Measurements from ENCODE around the gene FGD1. TPM values are rescaled to one million over a fixed set of nuclear protein-coding genes. Genes with fewer than 3 reads are reported as not detected.
A peak's percentile ranks its signal among the peaks of the same experiment; 100 is the strongest.

FGD1 gene
- polyA plus RNA-seq, 3 donors, result 18.5 to 22.3 (median 22.0) TPM

DNA sequence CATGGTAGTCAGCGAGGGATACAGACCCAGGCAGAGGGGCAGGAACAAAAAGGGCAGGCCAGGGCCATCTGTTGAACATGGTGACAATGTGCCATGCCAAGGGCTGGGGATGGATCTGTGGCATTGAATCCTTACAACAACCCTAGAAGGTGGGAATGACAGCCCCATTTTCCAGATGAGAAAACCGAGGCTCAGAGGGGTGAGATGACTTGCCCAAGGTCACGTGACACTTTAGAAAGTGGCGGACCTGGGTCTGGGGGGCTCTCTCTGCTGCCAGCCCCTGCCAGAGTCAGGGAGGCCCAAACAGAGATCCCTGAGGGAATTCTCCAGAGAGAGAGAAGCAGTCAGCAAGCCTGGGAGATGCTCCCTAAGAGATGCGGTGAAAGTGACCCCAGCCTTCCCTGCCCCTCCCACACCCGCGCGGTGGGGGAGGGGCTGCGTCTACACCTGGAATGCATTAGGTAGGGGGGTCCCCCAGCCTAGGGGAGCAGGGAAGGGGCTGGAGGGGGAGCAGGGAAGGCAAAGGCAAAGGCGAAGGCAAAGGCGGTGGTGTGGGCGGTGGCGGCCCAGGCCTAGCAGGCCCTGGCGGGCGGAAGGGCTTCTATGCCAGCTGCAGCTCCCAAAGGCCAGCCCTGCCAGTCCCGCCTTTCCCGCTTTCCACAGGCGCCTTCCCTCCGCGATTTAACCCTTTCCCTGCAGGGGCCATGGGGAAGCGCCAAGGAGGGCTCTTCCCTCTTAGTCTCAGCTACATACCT is 13.0 kb downstream of the FGD1 start:
- no peak for DNase-seq

DNA sequence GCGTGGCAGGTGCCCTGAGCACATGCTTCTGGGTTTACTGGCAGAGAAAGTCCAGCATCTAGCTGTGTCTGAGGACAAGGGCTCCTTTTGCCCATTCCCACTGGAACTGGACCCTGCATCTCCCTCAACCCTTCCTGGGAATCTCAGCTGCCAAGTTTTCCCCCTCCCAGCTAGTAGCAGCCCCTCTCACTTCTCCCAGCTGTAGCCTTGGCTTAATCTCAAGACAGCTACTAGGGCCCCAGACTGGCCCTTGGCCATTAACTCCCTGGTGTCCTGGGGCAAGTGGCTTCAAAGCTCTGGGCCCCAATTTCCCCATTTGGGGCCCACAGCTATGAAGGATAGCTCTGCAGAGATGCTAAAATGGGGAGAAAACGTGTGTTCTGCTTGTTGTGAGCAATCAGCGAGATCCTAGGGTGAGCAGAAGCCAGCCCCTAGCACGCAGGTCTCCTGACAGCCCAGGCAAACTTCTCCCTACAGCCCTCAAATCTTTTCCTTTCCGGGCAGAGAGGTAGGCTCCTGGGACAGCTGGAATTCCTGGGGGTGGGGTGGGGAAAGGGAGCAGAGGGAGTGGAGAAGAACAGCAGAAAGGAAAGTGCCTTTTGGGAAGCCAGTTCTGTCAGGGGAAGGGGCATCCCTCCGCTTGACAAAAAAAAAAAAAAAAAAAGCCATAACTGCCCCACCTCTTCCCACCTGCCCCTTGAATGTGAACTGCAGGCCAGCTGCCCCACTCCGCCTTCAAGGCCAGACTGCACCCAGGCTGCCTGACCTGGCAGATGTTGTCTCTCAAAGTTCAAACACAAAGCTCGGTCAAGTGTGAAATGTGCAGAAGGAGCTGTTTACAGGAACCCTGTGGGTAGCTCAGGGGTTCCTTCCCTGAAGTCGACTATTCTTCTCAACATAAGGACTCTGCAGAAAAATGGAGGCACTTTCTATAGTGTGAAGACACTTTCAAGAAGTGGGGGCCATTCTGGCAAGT is 16.6 kb downstream of the FGD1 start:
- no peak for DNase-seq

DNA sequence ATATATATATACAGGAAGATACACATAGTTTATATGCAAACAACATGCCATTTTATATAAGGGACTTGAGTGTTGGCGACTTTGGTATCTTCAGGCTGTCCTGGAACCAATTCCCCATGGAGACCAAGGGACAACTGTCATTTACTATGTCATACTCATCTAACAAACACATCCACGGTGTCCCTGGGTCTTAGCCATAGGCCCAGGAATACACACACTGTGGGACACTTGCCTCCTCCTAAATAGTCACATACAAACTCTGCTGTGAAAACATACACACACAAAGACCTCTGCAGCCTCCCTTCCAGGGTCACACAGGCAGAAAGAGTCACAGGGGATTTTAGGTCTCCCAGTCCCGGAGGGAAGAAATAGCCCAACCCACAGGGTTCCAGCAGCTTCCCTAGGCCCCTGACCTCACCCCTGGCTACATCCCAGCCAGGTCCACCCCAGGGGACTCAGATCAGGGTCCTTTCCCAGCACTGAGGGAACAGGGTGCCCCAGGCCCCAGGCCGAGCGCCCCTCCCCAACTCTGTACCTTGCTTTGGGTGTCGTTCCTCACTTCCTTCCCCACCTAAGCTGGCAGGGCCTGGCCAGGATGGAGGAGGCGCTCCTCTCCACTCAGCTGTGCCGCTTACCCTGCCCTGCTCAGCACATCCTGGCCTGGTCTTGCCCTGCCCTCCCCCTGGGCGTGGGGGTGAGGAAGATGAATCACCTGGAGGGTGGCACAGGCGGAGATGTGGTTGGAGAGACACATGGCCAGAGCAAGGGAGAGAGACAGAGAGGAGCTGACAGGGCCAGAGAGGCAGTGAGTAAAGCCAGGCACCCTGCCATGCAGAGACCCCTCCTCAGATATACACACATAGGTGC is 21.8 kb downstream of the FGD1 start:
- no peak for DNase-seq

DNA sequence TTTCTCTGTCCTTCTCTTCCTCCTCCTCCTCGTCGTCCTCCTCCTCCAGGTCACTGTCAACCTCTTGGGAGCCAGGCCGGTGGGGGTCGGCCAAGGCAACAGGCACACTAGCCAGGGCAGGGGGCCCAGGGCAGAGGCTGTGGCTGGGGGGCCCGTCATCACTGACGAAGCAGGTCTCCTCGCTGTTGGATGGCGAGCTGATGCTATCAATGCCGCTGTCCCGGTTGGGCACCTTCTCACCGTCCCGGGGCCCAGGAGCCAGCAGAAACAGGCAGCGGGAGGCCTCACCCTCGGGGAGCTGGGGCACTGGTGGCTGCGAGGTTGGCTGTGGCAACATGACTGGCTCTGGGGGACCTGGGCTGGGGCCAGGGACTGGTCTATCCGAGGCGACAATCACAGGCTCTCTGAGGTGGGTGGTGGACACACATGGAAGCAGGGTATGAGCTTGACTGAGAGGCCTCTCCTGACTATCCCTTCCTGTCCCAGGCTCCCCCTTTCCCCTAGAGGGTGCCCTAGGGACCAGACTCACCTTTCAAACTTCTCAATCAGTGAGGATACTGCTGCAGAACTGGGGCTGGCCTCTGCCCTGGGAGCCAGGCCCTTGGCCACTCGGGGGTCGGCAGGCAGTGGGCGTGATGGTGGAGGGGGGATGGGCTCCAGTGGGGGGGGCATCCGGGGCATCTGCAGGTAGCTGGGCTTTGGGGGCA is 25.8 kb downstream of the FGD1 start:
- DNase-seq, result no peak

DNA sequence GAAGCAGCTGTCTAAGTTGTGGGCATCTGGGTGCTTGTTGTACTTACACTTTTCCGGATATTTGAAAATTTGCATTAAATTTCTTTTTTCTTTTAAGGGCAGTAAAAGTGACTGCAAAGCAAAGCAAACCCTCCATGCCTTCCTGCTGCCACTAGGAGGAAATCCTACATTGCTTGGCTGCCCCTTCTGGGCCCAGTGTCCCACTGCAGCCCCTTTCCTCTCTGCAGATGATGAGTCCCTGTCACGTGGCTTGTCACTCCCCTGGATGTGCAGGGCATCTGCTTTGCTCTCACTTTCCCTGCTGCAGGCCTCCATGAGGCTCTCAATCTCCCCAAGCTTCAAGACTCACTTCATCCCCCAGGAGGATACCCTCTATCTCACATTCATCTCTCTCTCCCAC is 43.1 kb downstream of the FGD1 start:
- DNase-seq, result peak; percentile 33

DNA sequence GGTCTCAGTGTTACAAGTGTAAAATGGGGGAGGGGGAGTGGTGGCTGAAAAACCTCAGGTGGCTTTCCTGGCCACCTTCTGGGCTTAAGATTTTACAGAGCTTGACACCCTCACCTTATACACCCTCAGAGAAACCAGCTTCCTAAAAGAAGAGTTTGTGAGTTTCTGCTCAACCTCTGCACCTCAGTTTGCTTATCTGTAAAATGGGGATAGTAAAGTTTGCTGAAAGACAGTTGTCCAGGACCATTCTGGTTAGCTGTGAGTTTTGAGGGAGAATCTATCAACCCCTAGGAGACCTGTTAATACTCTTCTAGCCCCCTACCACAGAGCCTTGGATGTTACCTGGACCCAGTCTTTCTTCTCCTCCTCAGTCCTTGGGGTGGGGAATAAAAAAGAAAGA is 46.1 kb downstream of the FGD1 start:
- DNase-seq, result no peak

DNA sequence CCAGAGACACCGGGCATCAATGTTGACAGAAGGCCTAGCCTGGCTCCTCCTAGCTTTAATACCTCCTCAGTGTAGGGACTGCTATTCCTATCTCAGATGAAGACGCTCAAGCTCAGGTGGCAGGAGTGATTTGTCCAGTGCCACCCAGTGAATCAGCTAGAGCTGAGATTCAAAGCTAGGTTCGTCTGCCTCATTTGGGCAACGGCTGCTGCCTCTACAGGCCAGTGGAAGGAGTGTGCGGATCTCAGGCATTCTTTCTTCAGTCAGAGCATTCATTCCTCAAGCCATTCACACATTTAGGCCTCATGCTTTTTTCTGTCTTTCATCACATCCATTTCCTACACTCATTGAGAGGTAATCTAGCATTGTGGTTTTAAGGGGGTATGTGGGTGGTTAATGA is 48.6 kb downstream of the FGD1 start:
- DNase-seq, result no peak

DNA sequence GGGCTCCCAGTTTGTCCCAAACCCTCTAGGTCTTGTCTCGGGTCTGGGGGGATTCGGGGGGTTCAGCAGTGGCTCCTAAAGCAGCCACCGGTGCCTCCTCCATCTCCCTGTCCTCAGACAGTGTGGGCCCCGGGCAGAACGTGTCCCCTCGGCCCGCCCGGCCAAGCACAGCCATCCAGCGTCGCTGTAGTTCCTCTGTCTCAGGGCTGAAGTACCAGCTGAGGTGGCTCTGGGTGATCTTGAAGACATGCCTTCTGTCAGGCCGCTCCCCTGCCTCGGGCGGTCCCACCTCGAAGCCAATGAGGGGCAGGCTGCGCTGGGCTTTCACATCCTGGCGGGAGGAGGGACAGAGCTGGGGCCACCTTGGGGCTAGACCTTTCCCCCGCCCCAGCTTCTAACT is 50.0 kb downstream of the FGD1 start:
- no peak for DNase-seq

DNA sequence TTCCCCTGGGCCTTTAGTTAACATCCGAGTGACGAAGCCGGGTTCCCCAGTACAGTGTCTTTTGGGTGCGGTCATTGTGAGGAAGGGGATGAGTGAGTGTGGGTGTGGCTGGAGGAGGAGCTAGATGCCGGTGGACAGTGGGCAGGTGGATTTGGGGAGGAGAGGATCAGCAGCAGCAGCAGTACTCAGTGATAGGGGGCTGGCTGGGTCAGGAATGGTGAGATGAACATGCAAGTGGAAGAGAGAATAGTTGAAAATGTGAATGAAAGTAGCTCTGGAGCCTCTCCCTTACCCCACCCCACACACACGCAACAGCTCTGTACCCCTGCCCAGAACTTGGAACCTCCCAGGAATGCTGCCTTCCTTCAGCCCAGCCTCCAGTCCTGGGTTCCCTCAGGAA is 51.3 kb downstream of the FGD1 start:
- no peak for DNase-seq

DNA sequence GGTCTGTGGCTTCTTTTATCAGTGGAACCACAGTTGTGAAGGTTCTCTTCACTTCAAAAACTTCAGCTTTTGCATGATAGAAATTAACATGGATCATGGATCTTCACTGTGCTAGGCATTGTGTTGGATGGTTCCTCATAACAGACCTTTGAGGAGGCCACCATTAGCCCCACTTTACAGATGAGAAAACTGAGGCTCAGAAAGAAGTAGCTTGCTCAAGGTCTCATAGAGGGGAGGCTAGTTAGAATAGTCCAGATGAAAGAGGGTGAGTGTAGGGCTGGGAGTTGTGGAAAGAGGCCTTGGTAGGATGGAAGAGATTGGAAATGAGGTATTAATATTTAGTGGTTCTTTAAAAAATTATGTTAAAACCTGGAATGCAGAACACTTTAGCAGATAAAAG is 53.2 kb downstream of the FGD1 start:
- no peak for DNase-seq

DNA sequence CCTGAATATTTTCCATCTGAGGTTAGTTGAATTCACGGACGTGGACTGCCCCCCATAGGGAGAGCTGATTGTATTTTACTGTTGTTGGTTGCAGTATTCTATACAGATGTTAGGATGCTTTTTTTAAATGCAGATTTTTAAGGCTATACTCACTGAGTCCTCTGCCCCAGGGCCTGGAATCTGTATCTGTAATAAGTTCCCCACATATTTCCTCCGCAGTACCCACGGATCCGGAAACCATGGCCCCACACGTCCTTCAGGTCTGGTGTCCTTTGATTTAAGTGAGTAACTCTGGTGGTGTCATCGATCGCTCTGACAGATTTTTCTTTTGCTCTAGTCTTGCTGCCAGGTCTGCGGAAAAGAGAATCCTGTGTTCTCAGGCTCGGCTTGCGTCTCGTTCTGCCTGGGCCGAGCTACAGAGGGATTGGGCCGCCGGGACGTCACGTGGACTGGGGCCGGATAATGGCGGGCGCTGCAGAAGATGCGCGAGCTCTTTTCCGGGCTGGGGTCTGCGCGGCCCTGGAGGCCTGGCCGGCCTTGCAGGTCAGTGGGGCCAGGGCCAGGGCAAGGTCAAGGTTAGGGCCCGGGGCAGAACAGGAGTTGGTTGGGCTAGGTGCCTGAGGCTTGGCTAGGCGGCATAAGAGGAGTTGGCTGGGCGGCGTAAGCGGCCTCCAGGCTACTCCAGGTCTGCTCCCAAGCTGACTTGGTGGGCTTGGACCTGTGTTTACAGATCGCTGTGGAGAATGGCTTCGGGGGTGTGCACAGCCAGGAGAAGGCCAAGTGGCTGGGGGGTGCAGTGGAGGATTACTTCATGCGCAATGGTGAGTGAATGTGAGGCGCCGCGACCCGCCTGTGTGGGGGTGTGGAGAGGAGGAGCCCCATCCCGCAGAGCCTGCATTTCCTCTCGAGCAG is 55.8 kb downstream of the FGD1 start, which contains the start of gene TSR2:
Gene TSR2, plus strand, starts transcription at position 445 of the 912 bp plus-strand sequence. Its CDS starts 18 bp downstream, at position 463.
- DNase-seq, result peak; percentile 82

DNA sequence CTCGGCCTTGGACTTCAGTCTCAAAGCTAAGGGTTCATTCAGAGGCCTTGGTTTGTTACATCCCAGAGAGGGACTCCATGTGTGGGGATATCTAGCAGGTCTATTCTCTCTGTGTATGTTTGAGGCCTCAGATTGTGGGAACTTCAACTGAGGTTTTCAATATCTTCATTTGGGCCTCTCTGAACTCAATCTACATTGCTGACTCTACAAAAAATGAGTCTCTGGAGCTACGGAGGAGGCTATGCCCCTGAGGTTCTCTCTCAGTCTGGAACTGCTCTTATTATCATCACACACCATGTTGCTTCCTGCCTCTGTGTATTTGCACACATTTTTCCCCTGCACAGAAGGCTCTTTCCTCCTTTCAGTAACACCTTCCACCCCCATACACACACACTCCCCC is 60.9 kb downstream of the FGD1 start:
- DNase-seq, result no peak

DNA sequence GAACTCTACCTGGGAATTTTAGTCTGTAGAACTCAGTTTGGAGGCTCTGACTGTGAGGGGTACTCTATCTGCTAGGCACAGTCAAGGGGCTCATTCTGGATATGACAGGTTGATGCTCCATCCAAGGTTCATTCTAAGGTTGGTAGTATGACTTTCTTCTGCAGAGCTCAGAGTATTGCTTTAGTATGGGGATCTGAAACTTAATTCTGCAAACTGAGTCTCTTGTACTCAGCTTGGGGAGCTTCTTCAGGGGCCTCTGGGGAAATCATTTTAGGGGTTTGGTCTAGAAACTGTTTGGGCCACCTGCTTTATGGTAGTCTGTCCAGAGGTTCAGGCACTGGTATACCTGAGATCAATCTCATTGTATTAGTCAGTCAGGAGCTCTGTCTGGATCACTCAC is 65.5 kb downstream of the FGD1 start:
- DNase-seq, result no peak

DNA sequence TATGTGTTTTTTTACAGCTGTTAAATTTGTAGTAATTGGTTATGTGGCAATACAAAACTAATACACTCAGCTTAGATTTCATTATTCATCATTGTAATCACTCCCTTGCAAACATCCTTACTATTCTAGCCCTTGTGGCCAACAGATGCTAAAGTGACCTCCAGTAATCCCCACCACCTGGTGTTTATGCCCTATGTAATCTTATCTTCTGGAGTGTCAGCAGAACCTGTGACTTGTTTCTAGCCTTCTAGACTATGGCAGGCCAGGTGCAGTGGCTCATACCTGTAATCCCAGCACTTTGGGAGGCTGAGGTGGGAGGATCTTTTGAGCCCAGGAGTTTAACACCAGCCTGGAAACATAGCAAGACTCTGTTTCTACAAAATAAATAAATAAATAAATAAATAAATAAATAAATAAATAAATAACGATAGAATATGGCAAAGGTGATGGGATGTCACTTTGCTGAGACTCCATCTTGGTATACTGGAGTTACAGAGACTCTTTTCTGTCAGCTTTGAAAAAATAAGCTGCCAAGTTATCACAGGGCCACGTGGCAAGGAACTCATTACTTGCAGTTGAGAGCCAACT is 68.1 kb downstream of the FGD1 start:
- no peak for DNase-seq

DNA sequence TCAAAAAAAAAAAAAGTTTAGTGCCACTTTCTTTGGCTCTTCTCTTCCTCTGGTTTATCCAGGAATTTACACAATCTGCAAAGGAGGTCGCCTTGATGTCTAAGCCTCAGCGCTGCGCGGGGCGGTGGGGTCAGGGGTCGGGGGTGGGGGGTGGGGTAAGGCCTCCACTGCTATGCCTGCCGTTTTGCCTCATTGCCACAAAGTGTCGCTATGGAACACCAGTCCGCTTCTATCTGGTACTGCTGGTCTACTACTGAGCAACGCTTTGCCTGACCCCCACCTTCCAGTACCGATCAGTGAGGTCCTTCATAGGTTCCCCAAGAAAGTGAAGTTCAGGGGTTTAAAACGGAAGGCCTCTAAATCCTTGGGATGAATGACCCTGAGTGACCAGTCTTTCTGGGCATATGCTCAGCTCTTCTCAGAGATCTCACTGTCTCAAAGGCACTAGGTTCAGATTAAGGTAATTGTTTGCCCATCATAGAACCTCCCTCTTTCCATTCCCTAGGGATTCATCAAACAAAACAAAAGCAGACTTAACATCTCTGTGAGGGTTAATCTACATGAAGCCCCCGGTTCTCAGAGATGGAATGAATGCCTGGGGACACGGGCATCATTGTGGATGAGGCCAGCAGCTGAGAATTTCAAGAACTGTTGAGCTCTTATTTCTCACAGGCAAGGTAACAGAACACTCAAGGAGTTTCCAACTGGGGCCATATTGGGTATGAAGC is 72.7 kb downstream of the FGD1 start:
- DNase-seq, result no peak

DNA sequence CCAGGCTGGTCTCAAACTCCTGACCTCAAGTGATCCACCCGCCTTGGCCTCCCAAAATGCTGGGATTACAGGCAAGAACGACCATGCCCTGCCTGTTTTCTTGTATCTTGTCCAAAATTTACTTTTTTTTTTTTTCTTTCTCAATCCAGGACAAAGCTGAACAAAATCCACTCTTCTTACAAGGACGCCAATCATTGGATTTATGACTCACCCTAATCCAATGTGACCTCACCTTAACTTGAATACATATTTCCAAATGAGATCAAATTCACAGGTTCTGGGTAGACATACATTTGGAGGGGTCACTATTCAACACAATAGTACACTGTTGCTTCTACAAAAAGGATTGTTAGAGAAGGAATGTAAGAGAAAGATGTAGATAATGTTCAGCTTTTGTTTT is 73.9 kb downstream of the FGD1 start:
- no peak for DNase-seq

DNA sequence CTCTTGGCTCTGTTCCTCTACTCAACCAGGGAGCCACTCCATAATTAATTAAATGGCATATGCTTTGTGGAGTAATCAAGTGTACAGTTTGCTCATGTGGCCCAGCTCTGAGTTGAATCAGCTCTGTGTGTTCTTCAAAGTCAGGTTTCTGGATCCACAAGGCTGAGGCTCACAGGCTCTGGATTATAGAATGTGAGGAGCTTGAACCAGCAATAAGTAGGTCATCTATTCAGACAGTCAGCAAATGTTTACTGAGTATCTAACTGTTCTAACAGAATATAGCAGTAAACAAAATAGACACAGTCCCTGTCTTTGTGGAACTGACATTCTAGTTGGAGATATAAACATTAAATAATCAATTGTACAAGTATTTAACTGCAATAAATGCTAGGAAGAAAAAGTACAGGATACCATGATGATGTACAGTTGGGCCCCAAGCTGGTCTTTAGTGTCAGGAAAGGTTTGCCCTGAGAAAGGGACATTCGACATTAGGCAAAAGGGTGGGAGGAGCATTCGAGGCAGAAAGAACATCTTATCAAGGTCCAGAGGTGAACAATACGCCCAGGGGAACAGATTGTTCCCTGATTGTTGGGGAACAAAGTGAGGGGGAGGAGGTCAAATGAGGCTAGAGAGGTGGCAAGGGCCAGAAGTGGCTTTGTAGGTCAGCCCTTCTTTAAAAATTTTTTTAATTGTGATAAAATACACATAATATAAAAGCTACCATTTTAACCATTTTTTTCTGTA is 76.3 kb downstream of the FGD1 start:
- no peak for DNase-seq

DNA sequence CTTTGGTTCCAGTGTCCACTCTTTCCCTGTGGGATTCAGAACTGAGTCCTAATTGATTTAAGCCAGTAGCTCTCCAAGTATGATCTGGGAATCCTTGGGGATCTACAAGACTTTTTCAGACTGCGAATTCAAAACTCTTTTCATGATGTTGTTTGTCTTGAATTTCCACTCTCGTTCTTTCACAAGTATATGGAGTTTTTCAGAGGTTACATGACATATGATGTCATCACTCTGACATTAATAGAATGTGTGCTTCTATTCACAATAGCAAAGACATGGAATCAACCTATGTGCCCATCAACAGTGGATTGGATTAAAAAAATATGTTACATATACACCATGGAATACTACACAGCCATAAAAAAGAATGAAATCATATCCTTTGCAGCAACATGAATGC is 79.1 kb downstream of the FGD1 start:
- no peak for DNase-seq
